ENCODE results near the gene IFT74.

IFT74 gene

GRCh38 chr9:27094640-27095298, 138.6 kb downstream of the IFT74 start:
- Histone ChIP-seq H3K27ac (ENCODE audit: low read length) (no peak overlapping the region), H3K9ac (ENCODE audit: low read length) (no peak overlapping the region), H3K4me2 (ENCODE audit: low read length) (no peak overlapping the region)

GRCh38 chr9:27107241-27107640, 151.0 kb downstream of the IFT74 start:
- no peak for TF ChIP-seq EZH2phosphoT487 (IDR thresholded peaks at IDR 0.05; ENCODE audit: low read depth)
- TF ChIP-seq CTCF (IDR thresholded peaks at IDR 0.05; ENCODE audit: low read depth, low read length) = no peak
- Histone ChIP-seq H3K27ac (ENCODE audit: low read length) (no peak overlapping the region), H3K9me3 (ENCODE audit: insufficient read depth, low read length) (no peaks in the 10 kb centered on the region), H3K4me2 (ENCODE audit: low read length) (no peak overlapping the region), H3K9ac (ENCODE audit: low read length) (no peak overlapping the region), H3K27me3 (ENCODE audit: low read depth, low read length) (peaks cover 7% of the 10 kb centered on the region; the same call in 1 of the 2 replicates), H2AFZ (ENCODE audit: low read depth, low read length) (no peak overlapping the region), H3K36me3 (replicated peaks; ENCODE audit: low read depth, low read length) (no peaks in the 10 kb centered on the region), H3K79me2 (ENCODE audit: low read length) (no peaks in the 10 kb centered on the region), H3K4me3 (ENCODE audit: low read length) (no peak overlapping the region), H4K20me1 (ENCODE audit: insufficient read depth, low read length) (no peaks in the 10 kb centered on the region), H3K4me1 (ENCODE audit: low read length) (no peaks in the 10 kb centered on the region)

More at GRCh38 chr9:27094640-27095298, 138.6 kb downstream of the IFT74 start:
- no peaks in the 10 kb centered on the region for H3K27me3 ChIP-seq (ENCODE audit: low read depth, low read length)
- no peak overlapping the region for H3K4me3 ChIP-seq (ENCODE audit: low read length)
- TF ChIP-seq EZH2phosphoT487 (IDR thresholded peaks at IDR 0.05; ENCODE audit: low read depth) (no peak), CTCF (IDR thresholded peaks at IDR 0.05; ENCODE audit: low read depth, low read length) (no peak)
- H3K9me3 ChIP-seq (ENCODE audit: insufficient read depth, low read length) = no peaks in the 10 kb centered on the region
- H2AFZ ChIP-seq (ENCODE audit: low read depth, low read length) = no peak overlapping the region
- H3K4me1 ChIP-seq (ENCODE audit: low read length) = no peaks in the 10 kb centered on the region
- H3K79me2 ChIP-seq (ENCODE audit: low read length) = no peaks in the 10 kb centered on the region
- no peaks in the 10 kb centered on the region for H4K20me1 ChIP-seq (ENCODE audit: insufficient read depth, low read length)
- no peaks in the 10 kb centered on the region for H3K36me3 ChIP-seq (replicated peaks; ENCODE audit: low read depth, low read length)

- no peaks in the 10 kb centered on the region for H4K20me1 ChIP-seq (ENCODE audit: insufficient read depth, low read length)
- no peak within 1 kb of the TSS for H3K27ac ChIP-seq (ENCODE audit: low read length)
- H3K4me1 ChIP-seq (ENCODE audit: low read length) = no peaks in the 10 kb centered on the region
- H3K36me3 ChIP-seq (replicated peaks; ENCODE audit: low read depth, low read length) = no peaks in the 10 kb centered on the region
- H2AFZ ChIP-seq (ENCODE audit: low read depth, low read length) = no peak within 1 kb of the TSS
- H3K4me3 ChIP-seq (ENCODE audit: low read length) = no peak within 1 kb of the TSS
- H3K4me2 ChIP-seq (ENCODE audit: low read length) = no peak within 1 kb of the TSS
- peaks cover 7% of the 10 kb centered on the region; the same call in 1 of the 2 replicates for H3K27me3 ChIP-seq (ENCODE audit: low read depth, low read length)
- H3K79me2 ChIP-seq (ENCODE audit: low read length) = no peaks in the 10 kb centered on the region
- no peaks in the 10 kb centered on the region for H3K9me3 ChIP-seq (ENCODE audit: insufficient read depth, low read length)
- TF ChIP-seq CTCF (IDR thresholded peaks at IDR 0.05; ENCODE audit: low read depth, low read length) = no peak
- TF ChIP-seq EZH2phosphoT487 (IDR thresholded peaks at IDR 0.05; ENCODE audit: low read depth) = no peak
- H3K9ac ChIP-seq (ENCODE audit: low read length) = no peak within 1 kb of the TSS
These were observed 152.8 kb downstream of the IFT74 start, which contains the start of gene TEK for GRCh38 chr9:27108981-27109541. TSS of gene TEK (plus strand) at chr9:27109225. CDS start at chr9:27109591, 366 bp downstream.

- Histone ChIP-seq H3K79me2 (ENCODE audit: low read length) (no peaks in the 10 kb centered on the region), H2AFZ (ENCODE audit: low read depth, low read length) (no peak overlapping the region), H3K27ac (ENCODE audit: low read length) (no peak overlapping the region), H3K4me3 (ENCODE audit: low read length) (no peak overlapping the region), H3K4me2 (ENCODE audit: low read length) (no peak overlapping the region), H3K9me3 (ENCODE audit: insufficient read depth, low read length) (no peaks in the 10 kb centered on the region), H3K36me3 (replicated peaks; ENCODE audit: low read depth, low read length) (no peaks in the 10 kb centered on the region), H3K27me3 (ENCODE audit: low read depth, low read length) (peaks cover 7% of the 10 kb centered on the region; the same call in 1 of the 2 replicates), H3K4me1 (ENCODE audit: low read length) (no peaks in the 10 kb centered on the region), H4K20me1 (ENCODE audit: insufficient read depth, low read length) (no peaks in the 10 kb centered on the region), H3K9ac (ENCODE audit: low read length) (no peak overlapping the region)
- TF ChIP-seq CTCF (IDR thresholded peaks at IDR 0.05; ENCODE audit: low read depth, low read length) (no peak), EZH2phosphoT487 (IDR thresholded peaks at IDR 0.05; ENCODE audit: low read depth) (no peak)
These were observed 153.4 kb downstream of the IFT74 start for GRCh38 chr9:27109621-27110020.

Data from OCI-LY3 (cell line).